GM12874 (cell line): Measurements from ENCODE around the gene LPCAT2.

Source experiments
- CTCF ChIP-seq: IDR thresholded peaks from 2 replicates; pipeline ENCODE4 v1.5.1; 2011; ENCODE audit warnings: low read depth, mild to moderate bottlenecking, control low read depth, low read length, moderate library complexity; ENCODE audit not compliant: insufficient read depth

Gene LPCAT2

GRCh38 chr16:55468352-55468990 is 40.4 kb upstream of the LPCAT2 start:
- TF ChIP-seq CTCF = no peak

- TF ChIP-seq CTCF = no peak
These were observed 38.9 kb upstream of the LPCAT2 start for GRCh38 chr16:55469821-55470532.

GRCh38 chr16:55470533-55471371 is 38.1 kb upstream of the LPCAT2 start:
- TF ChIP-seq CTCF = no peak

GRCh38 chr16:55471448-55472097 is 37.3 kb upstream of the LPCAT2 start:
- no peak for TF ChIP-seq CTCF

- no peak for TF ChIP-seq CTCF
These were observed 35.3 kb upstream of the LPCAT2 start for GRCh38 chr16:55473587-55473986.

GRCh38 chr16:55474821-55475220 is 34.1 kb upstream of the LPCAT2 start:
- no peak for TF ChIP-seq CTCF

GRCh38 chr16:55475919-55476318 is 33.0 kb upstream of the LPCAT2 start:
- no peak for TF ChIP-seq CTCF
